Measurements from ENCODE around the gene ASAH2B.
A peak's percentile ranks its signal among the peaks of the same experiment; 100 is the strongest.
"Not testable (repeated sequence)": the region's sequence is repeated elsewhere in the genome, so short reads cannot be mapped to it uniquely, and the experiment has no call there.

Gene ASAH2B

DNA sequence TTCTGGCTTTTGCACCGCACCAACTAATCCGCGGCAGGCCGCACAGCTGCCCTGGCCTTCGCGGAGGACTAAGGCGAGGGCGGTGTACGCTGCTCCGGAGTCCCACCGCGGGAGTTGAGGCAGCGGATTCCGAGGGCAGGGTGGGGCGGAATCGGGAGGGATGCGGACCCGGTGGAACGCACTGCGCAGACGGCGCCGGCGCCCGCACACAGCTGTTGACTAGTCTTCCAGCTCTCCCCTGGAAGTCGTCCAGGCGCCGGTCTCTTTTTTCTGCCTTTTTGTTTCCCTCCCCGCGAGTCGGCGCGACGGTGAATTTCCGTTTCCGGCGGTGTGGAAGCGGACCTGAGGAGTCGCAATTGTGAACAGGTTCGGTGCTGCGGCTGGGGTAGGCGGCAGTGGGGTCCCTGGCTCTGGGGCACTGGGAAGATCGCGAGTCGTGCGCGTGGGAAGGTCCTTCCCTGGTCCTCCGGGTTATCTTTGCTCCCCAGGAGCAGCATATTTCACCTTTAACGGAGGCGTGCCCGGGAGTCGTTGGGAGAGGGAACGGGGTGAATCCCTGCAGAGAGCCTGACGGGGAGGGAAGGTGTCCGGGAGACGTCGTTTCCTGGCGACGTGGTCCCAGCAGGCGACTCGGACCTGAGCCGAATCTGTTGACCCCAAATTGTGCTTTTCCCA, at the start of gene ASAH2B:
Gene ASAH2B (plus strand): TSS at position 319 of the 675 bp plus-strand sequence. CDS start 5,195 bp downstream, outside the sequence.
- in situ Hi-C loops (cut with HindIII; ENCODE audit: low pct_ligation_motif_present, low pct_unique_long_range_greater_than_20kb, low sequenced_read_pairs) = no loop called here
- peak; percentile 82 for DNase-seq

DNA sequence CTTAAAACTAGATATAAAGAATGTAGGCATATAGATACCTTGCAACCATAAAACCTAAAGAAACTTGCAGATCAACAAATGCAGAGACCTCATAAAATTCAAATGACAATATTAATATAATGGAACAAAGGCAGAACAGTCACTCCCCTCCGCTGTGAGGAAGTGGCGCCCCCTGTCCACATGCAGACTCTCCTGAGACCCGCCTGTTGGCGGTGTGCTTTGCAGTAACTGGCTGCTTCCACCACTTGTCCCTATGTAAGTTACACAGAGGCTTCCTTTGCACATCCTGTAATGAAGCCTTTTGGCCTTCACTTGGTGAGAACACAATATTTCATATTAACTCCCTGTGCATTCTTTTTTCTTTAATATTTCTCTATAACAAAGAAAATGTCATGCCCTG, 41.9 kb upstream of the ASAH2B start:
- in situ Hi-C loops (cut with HindIII; ENCODE audit: low pct_ligation_motif_present, low pct_unique_long_range_greater_than_20kb, low sequenced_read_pairs); DNase-seq: not testable (repeated sequence)

DNA sequence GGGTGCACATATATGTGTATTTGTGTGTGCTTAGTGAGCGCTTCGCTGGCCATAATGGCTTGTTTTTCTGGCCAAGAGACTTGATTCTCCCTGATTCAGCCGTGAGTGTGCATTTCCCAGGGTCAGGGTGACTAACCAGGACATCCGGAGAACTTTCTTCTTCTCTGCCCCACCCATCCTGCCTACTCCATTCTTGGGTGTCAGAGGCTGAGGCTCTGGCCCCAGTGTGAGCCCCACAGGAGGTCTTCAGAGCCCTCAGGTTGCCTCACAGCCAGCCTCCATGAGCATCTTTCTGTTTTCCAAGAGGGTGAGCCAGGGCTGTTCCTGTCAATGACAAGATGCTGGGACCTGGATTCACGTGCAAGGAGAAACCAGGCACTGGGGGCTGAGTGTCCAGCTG, 37.8 kb upstream of the ASAH2B start:
- DNase-seq; in situ Hi-C loops (cut with HindIII; ENCODE audit: low pct_ligation_motif_present, low pct_unique_long_range_greater_than_20kb, low sequenced_read_pairs): not testable (repeated sequence)

DNA sequence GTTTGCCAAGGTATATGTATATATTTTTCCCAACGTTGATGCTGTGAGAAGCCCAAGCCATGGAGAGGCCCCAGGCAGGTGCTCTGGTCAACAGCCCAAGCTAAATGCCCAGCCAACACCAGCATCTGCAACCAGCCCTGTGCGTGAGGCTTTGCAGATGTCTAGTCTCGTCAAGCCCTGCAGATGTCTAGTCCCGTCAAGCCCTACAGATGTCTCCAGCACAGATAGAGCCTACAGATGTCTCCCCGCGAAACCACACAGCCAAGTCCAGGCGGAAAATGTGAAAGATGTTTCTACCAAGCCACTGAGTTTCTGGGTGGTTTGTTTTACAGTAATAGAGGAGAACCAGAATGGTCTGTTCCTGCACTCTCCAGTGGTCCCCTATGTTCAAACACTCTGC, 36.7 kb upstream of the ASAH2B start:
- in situ Hi-C loops (cut with HindIII; ENCODE audit: low pct_ligation_motif_present, low pct_unique_long_range_greater_than_20kb, low sequenced_read_pairs); DNase-seq: not testable (repeated sequence)

DNA sequence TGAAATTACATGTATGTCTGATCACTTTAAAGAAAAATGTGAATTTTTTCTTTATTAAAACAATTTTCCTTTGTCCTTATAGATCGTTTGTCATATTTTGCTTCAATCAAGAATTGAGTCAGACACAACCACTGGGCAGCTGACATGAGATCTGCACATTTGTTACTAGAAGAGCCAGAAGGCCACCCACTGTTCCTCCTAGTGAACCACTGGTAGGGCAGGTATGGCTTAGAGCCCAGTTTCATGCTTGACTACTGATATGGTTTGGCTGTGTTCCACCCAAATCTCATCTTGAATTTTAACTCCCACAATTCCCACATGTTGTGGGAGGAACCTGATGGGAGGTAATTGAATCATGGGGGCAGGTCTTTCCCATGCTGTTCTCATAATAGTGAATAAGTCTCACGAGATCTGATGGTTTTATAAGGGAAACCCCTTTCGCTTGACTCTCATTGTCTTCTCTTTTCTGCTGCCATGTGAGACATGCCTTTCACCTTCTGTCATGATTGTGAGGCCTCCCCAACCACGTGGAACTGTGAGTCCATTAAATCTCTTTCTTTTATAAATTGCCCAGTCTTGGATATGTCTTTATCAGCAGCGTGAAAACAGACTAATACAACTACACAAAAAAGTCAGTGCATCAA, 35.2 kb upstream of the ASAH2B start:
- in situ Hi-C loops (cut with HindIII; ENCODE audit: low pct_ligation_motif_present, low pct_unique_long_range_greater_than_20kb, low sequenced_read_pairs) = not testable (repeated sequence)
- peak; percentile 15 for DNase-seq

DNA sequence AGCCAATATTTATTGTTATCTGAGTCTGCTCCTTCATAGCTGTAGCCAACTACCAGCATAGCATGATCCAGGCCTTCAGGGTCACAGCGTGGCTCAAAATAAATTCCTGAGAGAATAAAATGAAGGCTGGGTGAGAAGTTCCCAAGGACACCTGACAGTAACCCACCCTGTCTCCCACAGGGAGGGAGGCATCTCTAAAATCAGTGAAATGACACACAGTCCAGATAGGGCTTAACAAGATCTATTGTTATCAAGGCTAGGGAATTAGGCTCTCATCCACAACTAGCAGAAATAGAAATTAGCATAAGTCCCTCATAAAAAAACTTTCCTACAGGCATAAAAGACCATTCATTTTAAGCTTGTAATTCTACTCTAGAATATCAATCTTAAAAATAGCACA, 33.7 kb upstream of the ASAH2B start:
- in situ Hi-C loops (cut with HindIII; ENCODE audit: low pct_ligation_motif_present, low pct_unique_long_range_greater_than_20kb, low sequenced_read_pairs); DNase-seq: not testable (repeated sequence)

DNA sequence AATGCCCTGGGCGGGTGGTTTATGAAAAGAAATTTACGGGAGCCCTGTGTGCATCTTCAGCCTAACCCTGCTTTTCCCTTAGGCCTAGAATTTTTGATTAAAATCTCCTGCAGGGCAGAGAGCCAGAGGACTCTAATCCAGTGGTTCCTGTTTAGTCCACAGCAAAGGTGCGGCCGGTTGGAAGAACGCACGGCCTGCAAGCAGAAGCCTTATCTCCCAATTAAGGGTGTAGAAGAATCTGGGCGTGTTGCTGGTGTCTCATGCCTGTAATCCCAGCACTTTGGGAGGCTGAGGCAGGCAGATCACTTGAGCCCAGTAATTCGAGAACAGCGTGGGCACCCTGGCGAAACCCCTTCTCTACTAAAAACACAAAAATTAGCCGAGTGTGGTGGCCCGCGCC, 29.5 kb upstream of the ASAH2B start:
- DNase-seq; in situ Hi-C loops (cut with HindIII; ENCODE audit: low pct_ligation_motif_present, low pct_unique_long_range_greater_than_20kb, low sequenced_read_pairs): not testable (repeated sequence)

DNA sequence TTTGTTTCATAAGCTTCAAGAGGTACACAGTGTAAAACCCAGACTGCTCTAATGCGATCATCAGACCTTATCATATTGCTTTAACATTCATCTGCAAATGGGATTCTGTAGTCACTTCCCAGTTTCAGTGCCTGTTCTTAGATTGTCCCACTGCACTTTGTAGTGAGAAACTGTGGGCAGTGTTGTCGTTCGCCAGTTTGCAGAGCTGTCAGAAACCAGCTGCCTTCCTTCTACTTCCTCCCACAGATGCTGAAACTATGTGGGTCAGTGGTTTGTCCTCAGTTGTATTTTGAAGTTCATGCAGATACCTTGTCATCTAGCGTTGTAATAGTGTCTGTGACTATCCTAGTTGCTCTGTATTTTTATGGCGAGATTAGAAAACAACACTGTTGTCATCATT, 15.9 kb upstream of the ASAH2B start:
- in situ Hi-C loops (cut with HindIII; ENCODE audit: low pct_ligation_motif_present, low pct_unique_long_range_greater_than_20kb, low sequenced_read_pairs); DNase-seq: not testable (repeated sequence)

DNA sequence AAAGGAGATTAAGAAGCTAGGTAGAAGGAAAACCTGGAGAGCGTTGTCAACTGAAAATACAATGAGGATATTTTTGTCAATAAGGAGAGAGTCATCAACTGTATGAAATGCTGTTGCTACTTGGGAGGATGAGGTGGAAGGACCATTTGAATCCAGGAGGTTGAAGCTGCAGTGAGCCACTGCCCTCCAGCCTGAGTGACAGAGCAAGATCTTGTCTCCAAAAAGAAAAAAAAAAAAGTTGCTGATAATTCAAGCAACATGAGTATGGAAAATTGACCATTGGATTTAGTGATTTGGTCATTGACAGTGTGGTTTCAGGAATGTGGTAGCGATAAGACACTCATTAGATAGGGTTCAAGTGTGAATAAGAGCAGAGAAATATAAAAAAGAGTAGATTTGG, 11.6 kb upstream of the ASAH2B start:
- DNase-seq; in situ Hi-C loops (cut with HindIII; ENCODE audit: low pct_ligation_motif_present, low pct_unique_long_range_greater_than_20kb, low sequenced_read_pairs): not testable (repeated sequence)

DNA sequence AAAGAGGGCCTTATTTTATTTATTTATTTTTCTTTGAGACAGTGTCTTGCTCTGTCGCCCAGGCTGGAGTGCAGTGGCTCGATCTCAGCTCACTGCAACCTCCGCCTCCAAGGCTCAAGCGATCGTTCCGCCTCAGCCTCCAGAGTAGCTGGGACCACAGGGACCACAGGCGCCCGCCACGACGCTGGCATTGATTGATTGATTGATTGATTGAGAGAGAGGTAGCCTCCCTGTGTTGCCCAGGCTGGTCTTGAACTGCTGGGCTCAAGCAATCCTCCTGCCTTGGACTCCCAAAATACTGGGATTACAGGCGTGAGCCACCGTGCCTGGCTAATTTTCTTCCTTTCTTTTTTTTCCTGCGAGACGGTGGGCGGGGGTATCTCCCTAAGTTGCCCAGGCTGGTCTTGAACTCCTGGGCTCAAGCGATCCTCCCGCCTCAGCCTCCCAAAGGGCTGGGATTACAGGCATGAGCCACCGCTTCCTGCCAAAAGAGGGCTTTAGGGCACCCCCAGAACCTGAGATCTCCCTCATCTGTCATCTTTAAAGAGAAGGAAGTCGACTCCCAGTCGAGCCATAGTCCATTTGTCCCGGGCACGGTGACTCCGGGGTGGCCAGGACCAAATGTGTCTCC, 634 bp upstream of the ASAH2B start:
- DNase-seq; in situ Hi-C loops (cut with HindIII; ENCODE audit: low pct_ligation_motif_present, low pct_unique_long_range_greater_than_20kb, low sequenced_read_pairs): not testable (repeated sequence)

DNA sequence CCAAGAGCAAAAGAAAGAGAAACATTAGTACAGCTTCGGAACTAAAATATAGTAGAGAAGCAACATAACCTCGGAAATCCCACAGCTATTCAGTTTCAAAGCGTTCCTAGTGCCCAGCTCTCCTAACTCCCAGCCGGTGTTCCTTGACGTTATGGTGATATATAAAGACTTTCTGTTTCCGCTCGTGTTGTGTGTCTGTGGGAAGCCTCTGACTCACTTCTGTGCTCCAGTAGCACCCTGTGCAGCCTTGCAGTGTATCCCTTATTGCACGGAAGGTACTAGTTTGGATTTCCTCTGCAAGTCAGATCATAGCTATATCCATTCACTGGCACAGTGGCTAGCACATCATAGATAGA, 535 bp downstream of the ASAH2B start:
- in situ Hi-C loops (cut with HindIII; ENCODE audit: low pct_ligation_motif_present, low pct_unique_long_range_greater_than_20kb, low sequenced_read_pairs) = no loop called here
- DNase-seq = peak; percentile 78

DNA sequence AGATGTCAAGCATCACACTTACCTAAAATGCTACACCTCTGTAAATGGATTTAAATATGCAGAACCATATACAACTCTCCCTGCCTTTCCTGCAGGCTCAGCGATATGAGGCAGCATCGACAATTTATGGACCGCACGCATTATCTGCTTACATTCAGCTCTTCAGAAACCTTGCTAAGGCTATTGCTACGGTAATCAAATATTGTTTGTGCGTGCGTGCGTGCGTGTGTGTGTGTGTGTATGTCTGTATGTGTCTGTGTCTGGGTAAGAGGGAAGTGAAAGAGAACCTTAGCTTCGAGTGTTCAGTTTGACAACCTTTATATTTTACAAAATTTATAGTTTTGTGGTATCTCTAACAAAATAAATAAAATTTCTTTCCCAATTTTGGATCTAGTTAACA, 3.1 kb downstream of the ASAH2B start:
- DNase-seq; in situ Hi-C loops (cut with HindIII; ENCODE audit: low pct_ligation_motif_present, low pct_unique_long_range_greater_than_20kb, low sequenced_read_pairs): not testable (repeated sequence)

DNA sequence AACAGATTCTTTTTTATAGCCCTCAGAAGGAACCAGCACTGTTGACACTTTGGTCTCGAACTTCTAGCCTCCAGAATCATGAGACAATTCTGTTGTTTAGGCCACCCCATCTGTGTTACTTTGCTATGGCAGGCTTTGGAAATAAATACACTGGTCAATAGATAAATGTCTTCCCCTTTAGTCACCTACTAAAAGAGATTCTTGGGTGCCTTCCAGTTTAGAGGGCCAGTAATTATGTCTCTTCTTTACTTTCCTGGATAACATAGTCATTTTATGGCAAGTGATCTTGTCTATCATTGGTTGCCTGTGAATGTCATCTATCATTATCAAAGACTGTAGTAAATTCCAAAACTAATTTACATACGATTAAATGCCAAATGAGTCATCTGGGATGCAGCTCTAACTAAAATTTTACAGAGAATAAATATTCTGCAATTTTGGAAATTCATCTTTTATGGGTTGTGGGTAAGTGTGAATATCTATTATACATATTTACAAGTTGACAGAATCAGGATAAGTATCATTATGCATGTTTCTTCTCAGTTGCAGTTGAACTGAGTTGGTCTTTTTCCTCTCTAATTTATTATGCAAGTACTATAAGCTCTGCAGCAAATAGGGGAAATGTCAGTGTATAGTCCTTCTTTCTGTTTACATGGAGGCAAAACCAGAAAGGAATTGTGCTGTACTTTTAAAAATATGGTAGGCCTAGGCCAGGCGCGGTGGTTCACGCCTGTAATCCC, 27.2 kb downstream of the ASAH2B start:
- in situ Hi-C loops (cut with HindIII; ENCODE audit: low pct_ligation_motif_present, low pct_unique_long_range_greater_than_20kb, low sequenced_read_pairs); DNase-seq: not testable (repeated sequence)

DNA sequence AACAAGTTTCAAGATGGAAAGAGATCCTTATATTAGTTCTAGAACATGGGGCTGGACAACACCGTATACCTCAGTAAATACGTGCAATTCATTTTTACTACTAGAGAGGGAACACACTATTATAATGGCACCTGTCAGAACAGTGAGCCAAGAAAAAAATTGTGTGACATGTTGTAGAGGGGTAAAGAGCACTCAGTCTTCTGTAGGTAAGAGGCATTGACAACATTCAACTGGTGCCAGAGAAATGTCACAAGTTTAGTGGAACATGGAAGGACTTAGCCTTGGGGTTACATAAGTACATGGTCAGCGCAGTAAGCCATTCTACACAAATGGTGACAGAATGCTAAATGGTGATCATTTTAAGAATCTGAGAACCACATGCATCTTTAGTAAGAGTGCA, 32.3 kb downstream of the ASAH2B start:
- in situ Hi-C loops (cut with HindIII; ENCODE audit: low pct_ligation_motif_present, low pct_unique_long_range_greater_than_20kb, low sequenced_read_pairs) = not testable (repeated sequence)

DNA sequence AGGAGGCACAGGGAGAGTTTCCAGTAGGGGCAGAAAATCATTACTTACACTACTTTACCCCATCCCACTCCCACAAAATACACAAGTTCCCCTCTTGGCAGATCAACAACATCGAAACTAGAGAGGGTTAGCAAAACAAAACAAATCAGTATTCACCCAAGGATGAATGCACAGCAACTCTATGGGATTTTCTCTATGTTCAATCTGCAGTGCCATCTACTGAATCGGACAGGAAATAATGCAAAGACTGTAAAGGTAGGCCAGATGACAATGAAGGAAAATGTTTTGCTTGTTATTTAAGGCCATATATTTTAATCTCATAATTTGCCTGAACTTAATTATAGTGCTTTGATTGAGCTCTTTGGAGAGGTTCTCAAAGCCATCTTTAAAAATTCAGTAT, 35.1 kb downstream of the ASAH2B start:
- in situ Hi-C loops (cut with HindIII; ENCODE audit: low pct_ligation_motif_present, low pct_unique_long_range_greater_than_20kb, low sequenced_read_pairs) = not testable (repeated sequence)

More for the DNA sequence above, 32.3 kb downstream of the ASAH2B start:
- not testable (repeated sequence) for DNase-seq

DNA sequence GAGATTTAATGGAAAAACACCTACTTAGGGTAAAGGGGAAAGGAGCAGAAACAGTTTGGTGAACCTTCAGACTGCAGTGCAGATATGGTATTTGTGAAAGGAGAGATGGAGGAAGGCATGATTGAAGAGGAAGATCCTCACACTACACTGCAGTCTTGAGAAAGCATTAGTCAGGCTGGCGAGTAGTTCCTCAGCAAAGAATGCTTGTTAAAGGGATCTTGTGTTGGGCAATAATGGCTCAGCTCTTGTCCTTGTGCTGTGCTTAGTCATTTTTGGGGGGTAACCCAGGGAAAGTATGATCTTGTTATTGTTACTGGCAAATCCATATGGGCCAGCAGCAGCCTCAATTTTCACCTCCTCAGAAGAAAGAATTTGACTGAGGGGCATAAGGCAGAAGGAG, 40.3 kb downstream of the ASAH2B start:
- in situ Hi-C loops (cut with HindIII; ENCODE audit: low pct_ligation_motif_present, low pct_unique_long_range_greater_than_20kb, low sequenced_read_pairs); DNase-seq: not testable (repeated sequence)

More for the DNA sequence above, 35.1 kb downstream of the ASAH2B start:
- DNase-seq = not testable (repeated sequence)

DNA sequence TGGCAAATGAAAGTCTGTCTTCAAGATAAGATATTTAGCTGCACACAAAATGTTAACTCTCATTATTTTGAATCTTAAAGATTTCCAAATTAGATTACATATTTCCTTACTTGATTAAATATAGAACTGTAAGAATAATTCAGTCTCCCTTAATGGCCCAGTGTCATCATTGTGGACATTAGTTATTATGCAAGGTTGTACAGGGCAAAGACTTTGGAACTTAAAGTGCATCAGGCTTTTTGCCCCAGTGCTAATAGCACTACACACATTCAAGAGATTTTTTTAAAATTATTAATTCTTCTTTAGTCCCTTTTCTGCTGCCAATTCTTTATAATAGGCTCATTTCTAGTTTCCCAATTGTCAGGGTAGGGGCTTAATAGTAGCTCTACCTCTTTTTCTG, 42.3 kb downstream of the ASAH2B start:
- DNase-seq; in situ Hi-C loops (cut with HindIII; ENCODE audit: low pct_ligation_motif_present, low pct_unique_long_range_greater_than_20kb, low sequenced_read_pairs): not testable (repeated sequence)

DNA sequence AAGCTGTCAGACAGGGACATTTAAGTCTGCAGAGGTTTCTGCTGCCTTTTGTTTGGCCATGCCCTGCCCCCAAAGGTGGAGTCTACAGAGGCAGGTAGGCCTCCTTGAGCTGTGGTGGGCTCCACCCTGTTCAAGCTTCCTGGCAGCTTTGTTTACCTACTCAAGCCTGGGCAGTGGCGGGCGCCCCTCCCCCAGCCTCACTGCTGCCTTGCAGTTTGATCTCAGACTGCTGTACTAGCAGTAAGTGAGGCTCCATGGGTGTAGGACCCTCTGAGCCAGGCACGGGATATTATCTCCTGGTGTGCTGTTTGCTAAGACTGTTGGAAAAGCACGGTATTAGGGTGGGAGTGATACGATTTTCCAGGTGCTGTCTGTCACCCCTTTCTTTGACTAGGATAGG, 48.2 kb downstream of the ASAH2B start:
- in situ Hi-C loops (cut with HindIII; ENCODE audit: low pct_ligation_motif_present, low pct_unique_long_range_greater_than_20kb, low sequenced_read_pairs); DNase-seq: not testable (repeated sequence)
